Measurements from ENCODE around the gene KBTBD12.
"Not testable (repeated sequence)": the region's sequence is repeated elsewhere in the genome, so short reads cannot be mapped to it uniquely, and the experiment has no call there.

The KBTBD12 gene, protein sequence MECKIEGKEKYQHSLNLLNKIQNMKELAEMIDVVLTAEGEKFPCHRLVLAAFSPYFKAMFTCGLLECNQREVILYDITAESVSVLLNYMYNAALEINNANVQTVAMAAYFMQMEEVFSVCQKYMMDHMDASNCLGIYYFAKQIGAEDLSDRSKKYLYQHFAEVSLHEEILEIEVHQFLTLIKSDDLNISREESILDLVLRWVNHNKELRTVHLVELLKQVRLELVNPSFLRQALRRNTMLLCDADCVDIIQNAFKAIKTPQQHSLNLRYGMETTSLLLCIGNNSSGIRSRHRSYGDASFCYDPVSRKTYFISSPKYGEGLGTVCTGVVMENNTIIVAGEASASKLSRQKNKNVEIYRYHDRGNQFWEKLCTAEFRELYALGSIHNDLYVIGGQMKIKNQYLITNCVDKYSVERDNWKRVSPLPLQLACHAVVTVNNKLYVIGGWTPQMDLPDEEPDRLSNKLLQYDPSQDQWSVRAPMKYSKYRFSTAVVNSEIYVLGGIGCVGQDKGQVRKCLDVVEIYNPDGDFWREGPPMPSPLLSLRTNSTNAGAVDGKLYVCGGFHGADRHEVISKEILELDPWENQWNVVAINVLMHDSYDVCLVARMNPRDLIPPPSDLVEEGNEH

DNA sequence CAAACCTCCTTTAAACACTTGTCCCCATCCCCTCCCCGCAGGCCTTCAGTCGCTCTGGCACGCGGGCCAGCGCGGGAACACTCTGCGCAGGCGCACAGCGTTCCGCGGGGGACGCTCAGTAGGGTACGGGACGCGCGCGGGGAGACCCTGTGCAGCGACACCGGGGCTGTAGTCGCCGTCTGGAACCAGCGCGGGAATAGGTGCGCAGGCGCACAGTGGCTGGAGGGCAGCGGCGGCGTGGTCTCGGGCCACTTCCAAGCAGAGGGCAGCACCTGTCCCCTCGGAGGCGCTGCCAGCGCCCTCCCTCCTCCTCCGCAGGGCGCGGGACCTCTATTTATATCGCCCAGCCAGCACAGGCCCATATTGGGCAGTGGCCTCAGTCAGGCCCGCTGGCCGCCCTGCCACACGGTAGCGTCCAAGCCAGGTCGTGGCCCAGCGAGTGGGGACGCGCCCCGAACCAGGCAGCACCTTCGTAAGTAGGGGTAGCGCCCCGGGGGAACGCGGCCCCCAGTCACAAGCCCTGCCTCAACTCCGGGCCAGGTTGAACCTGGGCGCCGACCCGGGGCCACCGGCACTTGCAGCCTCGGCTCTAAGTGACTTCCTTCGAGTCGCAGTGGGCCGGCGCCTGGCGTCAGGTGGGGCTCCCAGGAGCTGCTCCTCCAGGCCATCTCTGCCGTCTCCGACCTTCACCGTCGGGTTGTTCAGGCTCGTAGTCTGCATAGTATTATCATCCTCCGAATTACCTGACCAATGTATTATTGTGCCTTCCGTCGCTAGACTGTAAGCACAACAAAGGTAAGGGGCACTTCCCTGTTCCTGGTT lies at the start of gene KBTBD12:
Gene KBTBD12 (plus strand): TSS at position 118 of the 822 bp plus-strand sequence. CDS start 7,830 bp downstream, outside the sequence.
- no peak for DNase-seq

DNA sequence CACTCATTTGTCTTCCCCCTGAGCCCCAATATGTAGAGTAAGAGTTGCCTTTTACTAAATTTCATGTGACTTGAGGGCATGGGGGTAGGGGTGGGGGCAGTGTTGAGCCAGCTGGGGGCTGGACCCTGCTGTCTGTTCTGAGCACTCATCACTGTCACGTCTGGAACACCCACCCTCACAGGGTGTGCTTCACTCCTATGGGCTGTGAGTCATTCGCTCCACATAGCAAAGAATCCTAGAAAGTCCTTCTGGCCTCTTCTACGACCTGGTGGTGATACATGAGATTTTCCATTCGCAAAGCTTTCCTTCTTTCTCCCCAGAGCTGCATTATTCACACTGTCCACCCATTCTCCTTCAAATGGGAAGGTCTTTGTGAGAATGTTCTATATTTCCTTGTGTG lies 49.1 kb upstream of the KBTBD12 start:
- no peak for DNase-seq

DNA sequence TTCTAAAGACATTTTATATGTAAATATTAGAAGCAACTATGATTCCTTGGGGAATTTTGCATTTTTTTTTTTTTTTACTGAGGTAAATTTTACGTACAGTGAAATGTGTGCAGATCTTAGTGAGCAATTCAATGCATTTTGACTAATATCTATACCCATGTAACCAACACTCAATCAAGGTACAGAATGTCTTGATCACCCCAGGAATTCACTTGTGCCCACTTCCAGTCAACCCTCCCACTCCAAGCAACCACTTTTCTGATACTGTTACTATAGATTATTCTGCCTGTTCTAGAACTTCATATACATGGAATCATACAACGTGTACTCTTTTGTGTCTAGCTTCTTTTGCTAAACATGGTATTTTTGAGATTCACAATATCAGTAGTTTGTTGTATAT lies 47.6 kb upstream of the KBTBD12 start:
- DNase-seq: no peak

DNA sequence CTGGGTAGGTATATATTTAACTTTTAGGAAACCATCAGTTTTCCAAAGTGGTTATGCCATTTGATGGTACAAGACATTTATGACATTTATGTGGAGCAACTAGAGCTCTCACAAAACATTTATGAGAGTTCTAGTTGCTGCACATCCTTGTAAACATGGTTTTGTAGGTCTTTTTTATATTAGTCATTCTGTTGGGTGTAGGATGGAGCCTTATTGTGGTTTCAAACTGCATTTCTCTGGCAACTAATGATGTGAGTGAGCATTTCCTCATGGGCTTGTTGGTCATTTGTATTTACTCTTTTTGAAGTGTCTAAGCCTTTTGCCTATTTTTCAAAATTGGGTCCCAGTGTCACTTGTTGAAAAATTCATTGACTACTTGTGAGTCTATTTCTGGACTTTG lies 47.0 kb upstream of the KBTBD12 start:
- DNase-seq: no peak

DNA sequence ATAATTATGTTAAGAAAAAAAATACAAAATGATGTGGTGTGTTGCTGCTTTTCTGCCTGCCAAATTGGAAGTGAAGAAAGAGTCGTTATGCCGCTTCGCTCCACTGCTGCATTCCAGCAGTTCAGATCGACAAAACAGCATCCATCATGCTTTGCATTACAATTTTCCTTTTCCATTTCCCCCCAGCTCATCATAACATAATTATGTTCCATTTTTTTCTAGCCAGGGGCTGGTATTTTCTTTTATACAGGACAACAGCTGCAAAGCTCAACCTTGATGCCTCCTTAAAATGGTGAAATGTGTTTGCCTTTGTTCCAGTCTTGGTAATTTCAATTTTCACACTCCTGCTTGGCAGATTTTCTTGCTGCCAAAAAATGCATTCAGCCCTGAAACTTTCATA lies 44.9 kb upstream of the KBTBD12 start:
- no peak for DNase-seq

DNA sequence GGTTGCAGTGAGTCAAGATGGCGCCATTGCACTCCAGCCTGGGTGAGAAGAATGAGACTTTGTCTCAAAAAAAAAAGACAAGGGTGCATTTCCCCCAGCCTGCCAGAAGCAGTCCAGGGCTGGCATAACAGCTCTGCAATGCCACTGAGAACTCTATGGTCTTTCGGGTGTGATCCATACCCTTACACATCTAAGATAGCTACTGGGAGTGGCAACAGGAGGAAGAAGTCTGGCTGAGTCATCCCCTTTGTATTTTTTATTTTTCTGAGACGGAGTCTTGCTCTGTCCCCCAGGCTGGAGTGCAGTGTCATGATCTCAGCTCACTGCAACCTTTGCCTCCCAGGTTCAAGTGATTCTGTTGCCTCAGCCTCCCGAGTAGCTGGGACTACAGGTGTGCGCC lies 40.9 kb upstream of the KBTBD12 start:
- not testable (repeated sequence) for DNase-seq

DNA sequence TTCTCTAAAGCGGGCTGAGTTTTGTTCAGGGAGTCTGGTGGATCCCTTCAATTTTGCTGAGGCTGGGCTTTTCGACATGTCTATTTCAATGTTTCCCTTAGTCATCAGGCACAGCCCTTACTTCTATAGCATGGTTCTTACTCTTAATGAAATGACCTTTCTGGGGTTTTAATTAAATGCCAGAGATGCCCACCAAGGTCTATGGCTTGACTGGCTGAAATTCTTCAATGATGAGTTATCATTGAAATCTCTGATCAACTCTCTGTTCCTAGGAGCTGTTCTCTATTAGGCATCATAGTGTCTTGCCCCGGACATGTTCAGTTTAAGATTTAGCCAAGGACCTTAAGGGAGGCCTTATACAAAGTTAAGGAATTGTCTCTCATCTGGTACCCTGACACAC lies 33.4 kb upstream of the KBTBD12 start:
- no peak for DNase-seq

DNA sequence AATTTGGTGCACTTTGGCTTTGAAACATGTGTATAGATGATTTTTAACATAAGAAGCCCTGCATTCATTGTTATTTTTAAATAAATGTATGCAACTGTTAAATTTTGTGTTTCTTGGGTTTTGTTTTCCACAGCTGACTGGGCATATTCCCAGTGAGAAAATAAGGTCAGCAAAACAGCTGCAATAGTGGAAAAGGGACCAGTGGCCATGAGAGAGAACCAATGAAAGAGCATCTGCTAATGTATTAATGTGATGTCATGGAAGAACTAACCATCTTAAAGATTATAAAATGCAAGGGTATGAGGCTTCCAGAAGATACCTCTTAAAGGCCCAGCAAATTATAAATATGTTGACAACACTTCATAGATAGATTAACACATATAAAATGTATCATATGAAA lies 31.0 kb upstream of the KBTBD12 start:
- DNase-seq: no peak

DNA sequence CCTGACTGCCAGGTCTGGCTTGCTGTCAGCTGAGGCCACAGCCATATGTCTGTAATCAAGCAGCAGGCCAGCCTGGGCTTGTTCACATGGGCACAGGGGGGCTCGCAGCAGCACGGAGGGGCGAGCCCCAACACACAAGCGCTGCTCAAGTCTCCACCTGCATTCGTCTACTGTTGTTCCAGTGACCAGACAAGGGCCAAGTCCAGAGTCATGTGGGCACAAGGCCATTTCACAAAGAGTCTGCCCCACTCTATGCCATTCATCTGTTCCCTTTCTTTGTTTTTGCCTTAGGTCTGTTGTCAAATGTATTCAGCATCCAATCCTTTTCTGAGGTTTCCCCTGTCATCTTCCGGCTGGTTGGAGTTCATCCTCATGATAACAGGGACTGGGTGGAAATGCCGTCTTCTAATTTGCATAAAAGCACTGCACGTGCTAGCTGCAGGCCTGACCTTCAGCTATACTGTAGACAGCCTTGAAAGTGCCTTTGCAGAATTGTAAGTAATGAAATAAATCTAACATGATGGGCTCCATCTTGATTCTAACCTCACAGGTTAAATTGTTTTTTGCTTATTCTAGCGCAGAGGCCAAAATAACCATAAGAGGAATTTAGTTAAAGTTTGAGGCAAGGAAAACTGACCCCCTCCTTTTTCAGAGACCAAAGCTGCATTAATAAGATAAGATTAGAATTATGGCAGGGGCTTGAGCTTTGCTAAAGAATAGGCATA lies 28.6 kb upstream of the KBTBD12 start:
- no peak for DNase-seq

DNA sequence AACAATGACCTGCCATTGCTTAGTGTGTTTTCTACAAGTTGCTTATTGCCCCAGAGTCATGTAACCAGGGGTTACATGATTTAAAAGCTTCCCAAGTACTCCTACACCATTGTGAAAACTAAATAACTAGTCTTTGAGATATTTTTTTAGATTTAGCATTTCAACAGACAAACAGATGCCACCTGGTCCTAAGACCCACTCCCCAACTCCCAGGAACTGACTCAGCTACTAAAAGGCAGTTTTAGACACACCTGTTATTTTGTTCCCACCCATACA lies 28.1 kb upstream of the KBTBD12 start:
- DNase-seq: no peak

DNA sequence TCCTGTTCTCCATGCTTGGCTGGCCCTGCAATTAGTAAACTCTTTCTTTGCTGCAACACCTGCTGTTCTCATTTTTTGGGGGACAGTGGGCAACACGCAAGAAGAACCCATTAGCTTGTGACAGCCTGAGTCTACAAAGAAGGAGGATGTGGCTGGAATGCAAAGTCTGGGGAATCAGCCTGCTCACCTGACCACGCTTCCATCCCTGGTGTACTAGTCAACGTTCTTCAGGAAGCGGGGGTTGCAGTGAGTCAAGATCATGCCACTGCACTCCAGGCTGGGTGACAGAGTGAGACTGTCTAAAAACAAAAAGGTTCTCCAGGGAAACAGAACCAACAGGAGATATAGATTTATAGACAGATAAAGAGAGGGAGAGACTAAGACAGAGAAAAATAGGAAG lies 27.7 kb upstream of the KBTBD12 start:
- no peak for DNase-seq

DNA sequence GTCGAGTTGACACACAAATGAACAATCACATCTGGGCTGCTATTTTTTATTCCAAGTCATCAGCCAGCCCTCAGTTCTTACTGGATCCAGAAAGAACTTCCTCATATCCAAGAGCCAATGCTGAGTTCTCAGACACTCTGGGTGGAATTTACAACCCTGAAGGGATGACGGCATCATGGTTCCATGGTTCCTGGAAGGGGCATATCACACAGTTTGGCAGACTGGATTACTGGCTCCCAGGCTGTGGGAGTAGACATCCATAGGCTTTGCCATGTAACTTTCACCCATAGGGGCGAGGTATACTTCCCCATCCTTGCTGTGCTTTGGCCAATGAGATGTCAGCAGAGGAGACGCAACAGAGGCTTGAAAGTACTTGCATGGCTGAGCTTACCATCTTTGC lies 26.9 kb upstream of the KBTBD12 start:
- DNase-seq: no peak

DNA sequence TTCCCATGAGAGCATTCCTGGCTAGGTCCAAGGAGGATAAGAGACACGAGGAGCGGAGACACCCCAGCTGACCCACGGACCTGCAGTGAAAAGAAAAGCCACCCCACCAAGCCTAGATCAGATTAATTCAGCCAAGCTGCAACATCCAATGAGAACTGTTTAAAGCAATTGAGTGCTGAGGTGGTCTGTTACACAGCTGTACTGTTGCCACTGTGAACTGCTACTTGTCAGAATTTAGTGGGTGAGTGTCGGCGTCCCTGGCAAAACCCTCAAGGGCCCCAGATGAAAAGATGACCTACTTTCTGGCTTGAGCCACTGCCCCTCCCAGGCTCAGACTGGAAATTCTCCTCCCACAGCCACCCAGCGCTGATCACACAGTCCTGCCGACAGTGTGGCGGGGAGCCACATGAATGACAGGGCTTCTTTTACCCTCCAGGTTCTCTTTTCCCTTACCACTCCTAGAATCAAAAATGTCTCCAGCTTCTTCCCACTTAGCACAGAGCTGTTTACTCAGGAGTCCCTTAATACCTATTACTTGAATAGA lies 26.4 kb upstream of the KBTBD12 start:
- no peak for DNase-seq

DNA sequence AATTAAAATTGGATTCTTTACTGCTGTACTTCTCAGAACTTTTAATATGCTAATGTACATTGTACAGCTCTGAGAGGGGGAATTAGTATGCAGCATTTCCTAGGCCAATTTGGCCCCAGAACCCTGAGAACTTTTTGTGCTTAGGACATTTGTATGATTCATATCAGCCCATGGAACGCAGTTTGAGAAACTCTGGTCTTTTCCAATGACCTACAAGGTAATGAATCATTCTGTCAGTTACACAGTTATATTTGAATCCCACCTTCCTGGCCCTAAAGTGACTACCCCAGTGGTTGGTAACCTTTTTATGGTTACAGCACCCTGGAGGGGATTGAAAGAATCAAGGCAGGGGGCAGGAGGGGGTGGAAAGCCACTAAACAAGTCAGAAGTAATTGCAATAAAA lies 25.6 kb upstream of the KBTBD12 start:
- DNase-seq: no peak

DNA sequence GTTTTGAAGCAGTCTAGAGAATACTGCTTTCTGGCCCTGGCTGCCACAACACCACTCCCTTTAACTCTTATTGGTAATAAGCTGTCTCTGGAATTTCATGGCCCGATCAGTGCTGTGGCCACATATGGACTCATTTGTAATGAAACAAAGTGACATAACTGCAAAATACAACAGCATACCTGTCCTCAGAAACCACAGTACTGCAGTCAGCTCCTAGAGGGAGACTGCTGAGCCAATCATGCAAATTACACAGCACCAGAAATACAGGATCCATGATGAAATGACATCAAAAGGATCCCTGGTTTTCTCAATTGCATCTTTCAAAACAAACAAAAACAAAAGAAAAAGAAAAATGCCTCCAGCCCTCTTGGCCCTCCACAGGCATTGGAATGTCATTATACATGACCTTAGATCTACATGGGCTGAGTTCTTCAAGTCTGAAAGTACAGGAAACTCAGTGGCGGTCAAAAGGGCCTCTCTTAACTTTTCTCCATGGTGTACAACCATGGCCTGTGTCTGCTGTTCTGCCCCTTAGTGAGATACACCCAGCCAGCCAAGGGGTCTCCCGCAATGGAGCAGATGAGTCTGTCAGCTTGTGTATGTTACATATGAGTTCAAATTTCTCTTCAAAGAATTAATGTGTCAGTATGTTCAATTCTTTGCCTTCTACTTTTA lies 24.9 kb upstream of the KBTBD12 start:
- no peak for DNase-seq

DNA sequence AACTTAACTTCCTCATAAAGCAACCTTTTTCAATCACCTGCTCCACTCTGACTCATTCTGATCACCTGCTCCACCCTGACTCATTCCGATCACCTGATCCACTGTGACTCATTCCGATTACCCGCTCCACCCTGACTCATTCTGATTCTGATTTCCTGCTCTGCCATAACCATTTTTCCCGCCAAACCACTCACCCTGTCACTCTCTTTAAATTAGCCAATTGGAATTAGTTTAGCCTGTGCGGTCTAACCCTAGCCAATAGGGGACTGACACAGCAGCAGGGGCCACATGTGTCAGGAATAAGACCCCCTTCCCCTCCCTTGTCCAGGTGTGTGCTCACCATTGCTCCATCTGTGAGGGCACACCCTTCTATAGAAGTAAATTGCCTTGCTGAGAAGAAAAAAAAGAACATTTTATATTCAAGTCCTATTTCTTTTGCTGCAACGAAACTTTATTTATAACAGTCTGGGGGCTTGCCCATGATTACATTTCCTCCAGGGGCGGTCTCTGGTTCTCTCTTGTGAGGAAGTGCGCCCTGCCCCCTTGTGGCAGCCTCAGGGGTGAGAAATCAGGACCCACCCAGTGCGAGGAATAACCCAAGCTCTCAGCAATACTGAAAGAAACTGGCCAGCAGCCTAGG lies 24.3 kb upstream of the KBTBD12 start:
- not testable (repeated sequence) for DNase-seq

DNA sequence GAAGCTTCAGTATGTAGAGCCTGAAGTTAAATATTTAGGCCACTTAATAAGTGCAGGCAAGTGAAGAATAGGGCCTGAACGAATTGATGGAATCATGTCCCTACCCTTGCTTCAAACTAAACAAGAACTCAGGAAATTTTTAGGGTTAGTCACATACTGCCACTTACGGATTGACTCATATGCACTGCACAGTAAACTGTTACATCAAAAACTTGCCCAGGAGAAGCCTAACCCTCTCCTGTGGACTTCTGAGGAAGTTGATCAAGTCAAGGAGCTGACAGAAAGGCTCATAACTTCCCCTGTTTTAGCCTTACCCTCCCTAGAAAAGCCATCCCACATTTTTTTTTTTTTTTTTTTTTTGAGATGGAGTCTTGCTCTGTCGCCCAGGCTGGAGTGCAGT lies 20.6 kb upstream of the KBTBD12 start:
- DNase-seq: no peak

DNA sequence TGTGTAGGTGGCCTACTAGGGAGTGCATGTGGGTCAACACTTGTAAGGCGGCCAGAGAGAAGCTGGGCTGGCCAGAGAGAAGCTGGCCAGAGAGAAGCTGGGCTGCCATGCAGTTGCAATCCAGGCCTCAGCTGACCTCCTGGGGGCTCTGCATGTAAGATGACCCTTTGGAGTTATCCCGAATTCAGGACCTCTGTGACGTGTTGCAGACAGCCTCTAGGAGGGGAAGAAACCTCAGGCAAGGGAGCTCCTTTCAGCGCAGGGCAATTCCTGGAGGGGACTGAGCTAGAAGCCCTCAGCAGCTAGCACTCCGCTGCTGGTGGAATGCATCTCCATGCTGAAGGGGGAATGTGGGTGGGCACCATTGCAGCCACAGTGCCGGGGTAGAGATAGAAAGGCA lies 15.8 kb upstream of the KBTBD12 start:
- no peak for DNase-seq

DNA sequence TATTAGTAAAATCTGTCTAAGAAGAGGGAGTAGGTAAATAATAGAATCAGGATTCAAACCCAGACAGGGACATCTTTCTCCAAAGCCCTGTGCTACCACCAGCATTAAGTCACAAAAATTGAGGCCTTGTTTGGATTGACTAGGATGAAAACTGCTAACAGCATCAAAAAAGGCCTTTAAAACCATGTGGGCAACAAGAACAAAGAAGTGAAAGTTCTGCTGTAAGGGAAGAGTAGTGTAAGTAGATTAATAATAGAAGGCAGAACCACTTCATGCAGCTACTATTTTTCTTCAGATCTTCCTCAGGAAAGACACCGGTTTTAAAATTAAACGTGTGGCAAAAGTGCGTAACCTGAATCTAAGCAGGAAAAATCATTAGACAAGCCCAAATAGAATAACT lies 15.3 kb upstream of the KBTBD12 start:
- DNase-seq: no peak

DNA sequence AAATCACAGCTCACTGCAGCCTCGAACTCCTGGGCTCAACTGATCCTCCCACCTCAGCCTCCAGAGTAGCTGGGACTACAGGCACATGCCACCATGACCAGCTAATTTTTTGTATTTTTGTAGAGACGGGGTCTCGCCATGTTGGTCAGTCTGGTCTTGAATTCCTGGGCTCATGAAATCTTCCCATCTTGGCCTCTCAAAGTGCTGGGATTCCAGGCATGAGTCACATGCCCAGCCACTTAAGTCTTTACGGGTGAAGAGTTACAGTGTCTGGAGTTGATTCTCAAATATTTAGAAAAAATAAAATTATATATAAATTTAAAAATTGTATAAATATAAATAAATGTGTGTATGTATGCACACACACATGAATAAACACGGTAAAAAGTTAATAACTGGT lies 14.5 kb upstream of the KBTBD12 start:
- DNase-seq: no peak

DNA sequence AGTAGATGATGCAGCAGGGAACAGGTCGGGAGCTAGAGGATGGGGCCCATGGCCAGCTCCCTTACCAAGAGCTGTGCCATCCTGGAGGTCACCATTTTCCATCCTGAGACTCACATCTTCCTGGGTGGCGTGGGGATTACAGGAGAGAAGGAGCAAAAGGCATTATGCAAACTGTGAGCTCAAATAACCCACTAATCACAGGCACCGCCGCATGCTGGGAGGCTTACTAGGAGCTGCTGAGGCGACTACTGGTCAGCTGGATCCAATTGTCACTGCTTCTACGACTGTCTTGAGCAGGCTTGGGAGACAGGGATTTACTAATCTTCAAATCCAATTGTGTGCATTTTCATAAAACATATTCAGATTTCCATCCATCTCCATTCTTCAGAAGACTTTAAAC lies 12.5 kb upstream of the KBTBD12 start:
- DNase-seq: no peak

Measured in activated naive CD4-positive, alpha-beta T cell treated with anti-CD3 and anti-CD28 coated beads, Interleukin-2, amount 50 U/mL, for 16 hours (primary cell).